Measurements from ENCODE around the gene SFT2D3.

The SFT2D3 gene

DNA sequence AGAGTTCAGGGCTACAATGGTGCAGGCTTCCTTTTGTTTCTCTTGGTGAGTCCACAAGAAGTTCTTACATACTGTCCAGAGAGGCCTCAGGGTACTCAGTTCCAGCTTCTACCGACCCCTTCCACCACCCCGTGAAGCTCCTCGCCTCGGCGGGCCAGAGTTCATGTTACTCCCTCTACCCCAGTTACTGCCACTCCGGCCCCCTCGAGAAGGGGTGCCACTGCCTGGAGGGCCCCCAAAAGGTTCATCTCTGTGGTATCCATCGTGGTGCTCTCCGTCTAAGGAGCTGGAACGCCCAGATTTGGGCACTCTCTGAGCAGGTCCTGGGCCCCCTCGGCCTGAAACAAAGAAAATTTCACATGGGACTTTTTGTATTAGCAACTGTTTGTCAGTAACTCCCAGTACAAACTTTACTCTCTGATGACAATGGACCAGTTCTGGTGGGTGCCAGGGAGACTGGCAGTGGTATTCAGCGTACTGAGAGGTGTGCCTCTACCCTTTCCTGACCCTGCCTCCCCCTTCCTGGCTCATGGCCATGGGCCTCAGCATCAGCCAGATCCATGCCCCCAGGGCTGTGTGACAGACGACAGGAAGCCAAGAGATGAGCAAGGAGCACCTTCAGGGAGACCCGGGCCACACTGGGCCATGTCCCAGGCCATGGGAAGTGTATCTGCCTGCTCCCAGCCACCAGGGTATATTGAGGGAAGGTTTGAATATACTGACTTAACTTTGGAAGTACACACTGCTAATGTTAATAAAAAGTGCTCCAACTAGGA is 5.1 kb downstream of the SFT2D3 start:
- no peak for DNase-seq (ENCODE audit: low read depth in 1 of 2, low spot score in 1 of 2)

DNA sequence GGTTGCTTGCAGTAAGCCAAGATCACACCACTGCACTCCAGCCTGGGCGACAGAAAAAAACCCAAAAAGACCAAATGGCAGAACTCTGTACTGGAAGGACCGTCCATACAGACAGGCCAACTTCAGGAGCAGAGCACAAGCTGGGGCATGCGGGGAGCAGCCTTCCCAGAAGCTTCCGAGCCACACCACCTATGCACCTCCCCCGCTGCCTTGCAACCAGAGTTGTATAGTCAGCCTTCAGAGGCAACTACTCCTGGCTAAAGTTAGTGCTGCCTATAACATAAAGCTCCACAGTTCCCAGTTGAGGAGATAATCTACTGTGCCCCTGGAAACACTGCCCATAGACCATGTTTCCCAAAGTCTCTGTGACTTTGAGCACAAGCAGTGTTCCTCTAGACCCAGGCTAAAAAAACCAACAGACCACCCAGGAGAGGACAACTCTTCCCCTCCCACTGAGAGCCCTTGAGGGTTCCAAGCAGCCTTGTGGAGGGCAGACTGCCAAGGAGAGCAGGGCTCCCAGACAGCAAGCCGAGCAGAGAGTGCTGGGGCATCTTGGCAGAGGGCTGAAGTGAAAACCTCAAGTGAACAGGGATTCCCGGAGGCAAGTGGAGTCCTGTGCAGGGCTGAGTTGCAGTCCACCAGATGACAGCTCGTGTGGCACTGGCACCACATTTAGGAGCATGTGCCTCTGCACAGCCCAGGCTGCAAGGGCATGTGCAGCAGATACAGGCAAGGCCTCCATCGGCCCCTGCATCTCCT is 6.8 kb downstream of the SFT2D3 start:
- DNase-seq (ENCODE audit: low read depth in 1 of 2, low spot score in 1 of 2): no peak

DNA sequence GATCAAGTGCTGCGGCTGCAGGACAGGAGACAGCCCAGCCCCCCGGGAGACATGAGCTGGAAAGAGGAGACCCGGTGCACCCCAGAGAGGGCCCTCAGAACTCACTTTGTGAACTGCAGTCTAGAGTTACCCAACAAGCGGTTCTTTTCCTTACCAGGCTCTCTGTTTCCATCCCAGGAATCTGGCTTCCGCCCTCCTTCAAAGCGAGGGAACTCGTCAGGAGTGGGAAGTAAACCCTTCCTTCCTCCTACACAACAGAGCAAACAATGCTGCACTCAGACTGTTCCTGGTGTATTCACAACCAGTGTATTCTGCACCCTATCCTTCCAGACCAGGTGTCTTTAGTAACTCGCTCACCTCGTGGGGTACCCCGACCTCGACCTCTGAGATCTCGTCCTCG is 8.0 kb downstream of the SFT2D3 start:
- DNase-seq (ENCODE audit: low read depth in 1 of 2, low spot score in 1 of 2): no peak

DNA sequence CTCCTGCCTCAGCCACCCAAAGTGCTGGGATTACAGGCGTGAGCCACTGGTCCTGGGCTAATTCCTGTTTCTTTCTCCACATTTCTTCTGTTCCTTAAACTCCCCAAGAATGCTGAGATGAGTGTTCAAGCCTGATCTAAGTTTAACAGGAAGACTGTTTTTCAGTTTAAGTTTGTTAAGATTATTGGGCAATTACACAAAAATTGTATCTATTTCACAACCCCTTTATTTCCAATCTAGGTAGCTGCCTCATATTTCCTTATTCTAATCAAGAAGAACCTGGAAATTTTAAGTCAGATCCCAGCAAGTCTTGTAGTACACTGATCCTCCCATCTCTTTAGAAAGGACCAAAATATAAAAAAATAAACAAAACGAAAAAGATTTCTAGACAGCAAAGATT is 11.7 kb downstream of the SFT2D3 start:
- no peak for DNase-seq (ENCODE audit: low read depth in 1 of 2, low spot score in 1 of 2)

DNA sequence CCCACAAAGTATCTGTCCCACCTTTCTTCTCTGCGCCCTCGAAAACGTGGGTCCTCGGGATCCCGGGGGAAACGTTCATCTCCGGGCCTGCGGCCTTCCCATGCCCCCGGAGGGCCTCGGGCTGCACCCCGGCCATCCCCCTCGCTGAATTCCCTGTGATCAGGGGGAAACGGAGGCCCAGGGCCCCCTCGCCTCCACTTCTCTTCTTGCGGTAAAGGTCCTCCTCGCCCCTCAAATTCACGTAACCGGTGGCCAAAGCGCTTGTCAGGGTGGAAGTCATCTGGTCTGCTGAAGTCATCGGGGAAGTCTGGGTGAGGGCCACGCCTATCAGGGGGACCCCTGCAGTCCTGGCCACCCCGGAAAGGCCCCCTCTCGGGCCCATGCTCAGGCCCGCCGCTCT is 12.3 kb downstream of the SFT2D3 start:
- DNase-seq (ENCODE audit: low read depth in 1 of 2, low spot score in 1 of 2): no peak

DNA sequence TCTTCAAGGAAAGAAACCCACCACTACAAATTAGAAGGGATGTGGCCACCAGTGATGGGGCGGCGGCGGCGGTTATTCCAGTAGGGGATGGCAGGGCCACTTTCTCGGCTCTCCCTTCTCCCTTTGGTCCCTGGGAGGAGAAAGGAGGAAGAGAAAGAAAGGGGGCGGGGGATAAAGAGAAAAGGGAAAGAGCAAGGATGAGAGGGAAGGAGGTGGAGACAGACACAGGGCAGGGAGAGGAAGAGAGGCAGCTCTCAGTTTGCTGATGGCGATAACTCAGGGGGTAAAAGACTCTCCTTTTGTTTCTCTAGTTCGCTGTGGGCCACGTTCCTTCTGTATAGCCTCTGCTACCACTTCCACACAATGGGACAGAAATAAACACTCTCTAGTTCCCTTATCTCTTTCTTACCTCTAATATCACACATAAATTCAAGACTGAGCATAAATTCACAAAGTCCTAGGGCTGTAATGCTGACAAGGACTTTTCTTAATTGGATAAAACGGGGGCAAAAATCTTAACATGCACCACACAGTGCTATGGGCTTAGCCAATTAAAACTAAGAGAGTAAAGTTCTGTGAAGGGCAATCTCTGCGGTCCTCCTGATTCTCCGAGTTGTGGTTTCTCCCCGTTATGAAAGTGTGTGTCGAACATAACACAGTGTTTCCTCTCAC is 14.6 kb downstream of the SFT2D3 start:
- DNase-seq (ENCODE audit: low read depth in 1 of 2, low spot score in 1 of 2): no peak

DNA sequence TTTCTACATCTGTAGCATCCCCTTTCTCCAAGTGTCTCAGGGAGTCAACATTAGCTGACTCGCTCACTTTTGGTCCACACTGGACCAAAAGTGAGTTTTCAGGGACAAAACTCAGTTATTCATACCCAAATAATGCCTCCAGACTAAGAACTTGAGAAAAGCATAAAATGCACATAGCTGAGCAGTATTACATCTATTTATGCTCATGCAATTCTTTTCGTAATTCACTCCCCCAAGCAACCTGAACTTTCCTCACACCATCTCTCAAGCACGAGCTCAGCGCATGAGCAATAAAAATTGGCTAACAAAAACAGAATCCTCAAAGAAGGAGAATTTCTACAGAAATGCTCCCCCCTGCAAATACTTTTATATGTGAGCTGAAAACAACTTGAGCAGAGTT is 17.0 kb downstream of the SFT2D3 start:
- DNase-seq (ENCODE audit: low read depth in 1 of 2, low spot score in 1 of 2): no peak

DNA sequence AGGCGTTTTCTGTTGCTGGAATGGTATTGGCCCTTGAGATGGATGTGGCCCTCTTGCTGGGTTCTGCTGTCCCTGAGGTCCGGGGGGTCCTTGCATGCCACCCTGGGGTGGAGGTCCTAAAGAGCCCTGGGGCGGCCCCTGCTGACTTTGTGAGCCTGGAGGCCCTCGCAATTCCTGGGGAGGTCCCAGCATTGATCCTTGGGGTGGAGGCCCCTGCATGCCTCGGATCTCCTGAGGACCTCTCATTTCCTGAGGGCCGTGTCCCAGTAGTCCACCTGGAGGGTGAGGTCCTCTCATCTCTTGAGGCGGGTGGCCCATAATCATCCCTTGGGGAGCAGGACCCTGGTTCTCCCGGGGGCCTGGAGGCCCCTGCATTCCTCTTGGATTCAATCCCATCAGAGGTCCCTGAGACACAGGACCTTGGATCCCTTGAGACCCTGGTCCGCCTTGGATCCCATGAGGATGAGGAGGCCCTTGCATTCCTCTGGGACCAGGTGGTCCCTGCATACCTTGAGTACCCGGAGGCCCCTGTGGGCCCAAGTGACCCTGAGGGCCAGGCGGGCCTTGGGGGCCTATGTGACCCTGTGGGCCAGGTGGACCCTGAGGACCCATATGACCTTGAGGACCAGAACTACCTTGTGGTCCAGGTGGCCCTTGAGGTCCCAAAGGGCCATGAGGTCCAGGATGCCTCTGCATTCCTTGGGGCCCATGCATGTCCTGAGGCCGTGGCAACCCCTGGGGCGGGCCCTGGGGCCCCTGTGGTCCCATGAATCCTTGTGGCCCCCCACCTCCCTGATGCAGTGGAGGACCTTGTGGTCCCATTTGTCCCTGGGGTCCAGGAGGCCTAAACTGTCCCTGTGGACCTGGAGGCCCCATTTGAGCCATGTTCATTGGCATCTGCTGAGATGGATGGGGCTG is 18.3 kb downstream of the SFT2D3 start:
- no peak for DNase-seq (ENCODE audit: low read depth in 1 of 2, low spot score in 1 of 2)

DNA sequence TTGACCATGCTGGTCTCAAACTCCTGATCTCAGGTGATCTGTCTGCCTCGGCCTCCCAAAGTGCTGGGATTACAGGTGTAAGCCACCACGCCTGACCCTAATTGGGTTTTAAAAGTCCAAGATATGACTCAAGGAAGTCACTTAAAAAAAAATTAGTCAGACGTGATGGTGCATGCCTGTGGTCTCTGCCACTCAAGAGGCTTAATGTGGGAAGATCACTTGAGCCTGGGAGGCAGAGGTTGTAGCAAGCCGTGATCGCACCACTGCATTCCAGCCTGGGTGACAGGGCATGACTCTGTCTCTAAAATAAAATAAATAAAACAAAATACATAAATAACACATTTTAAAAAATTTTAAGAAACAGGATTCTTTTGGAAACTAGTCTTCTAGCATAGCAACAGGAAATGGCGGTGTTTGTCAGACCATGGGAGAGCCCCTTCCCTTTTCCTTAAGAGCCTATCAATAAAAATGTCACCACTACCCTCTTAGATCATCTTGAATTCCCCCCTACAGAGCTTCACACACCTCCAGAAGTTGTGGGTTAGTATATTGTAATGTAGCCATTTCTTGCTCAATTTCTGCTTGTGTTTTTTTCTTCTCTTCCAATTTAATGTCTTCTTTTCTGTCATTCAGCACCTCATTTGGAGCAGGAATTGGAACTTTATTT is 20.1 kb downstream of the SFT2D3 start:
- no peak for DNase-seq (ENCODE audit: low read depth in 1 of 2, low spot score in 1 of 2)

DNA sequence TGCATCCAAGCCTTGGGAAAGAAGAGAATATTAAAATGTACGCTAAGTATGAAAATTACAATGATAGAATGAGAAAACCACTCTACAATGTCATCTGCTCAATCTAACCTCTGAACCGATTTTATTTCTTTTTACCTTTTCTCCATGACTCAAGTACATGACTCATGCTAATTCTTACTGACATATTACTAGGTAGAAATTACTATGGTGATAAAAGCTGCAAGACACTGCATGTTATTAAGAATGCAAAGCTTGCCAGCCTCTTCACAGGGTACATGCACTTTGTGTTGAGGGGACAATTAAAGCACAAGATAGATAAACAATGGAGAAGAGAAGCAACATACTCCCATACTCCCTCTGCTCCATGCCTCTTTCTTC is 20.7 kb downstream of the SFT2D3 start:
- DNase-seq (ENCODE audit: low read depth in 1 of 2, low spot score in 1 of 2): no peak

DNA sequence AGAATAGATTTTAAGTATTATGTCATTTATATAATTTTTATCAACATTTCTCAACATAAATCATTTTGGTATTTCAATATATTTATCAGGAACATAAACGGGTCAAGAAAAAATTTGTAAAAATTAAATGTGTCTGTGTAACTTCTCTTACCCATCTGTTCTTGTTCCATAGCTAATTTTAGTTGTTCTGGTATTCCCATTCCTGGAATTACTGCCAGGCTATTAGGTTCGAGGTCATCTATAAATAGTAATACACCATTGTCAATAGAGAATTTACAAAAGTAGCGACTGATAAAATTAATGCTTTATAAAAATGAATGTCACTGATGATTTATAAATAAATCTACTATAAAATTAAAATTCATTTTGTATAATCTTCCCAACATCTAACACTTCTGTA is 21.5 kb downstream of the SFT2D3 start:
- DNase-seq (ENCODE audit: low read depth in 1 of 2, low spot score in 1 of 2): no peak

DNA sequence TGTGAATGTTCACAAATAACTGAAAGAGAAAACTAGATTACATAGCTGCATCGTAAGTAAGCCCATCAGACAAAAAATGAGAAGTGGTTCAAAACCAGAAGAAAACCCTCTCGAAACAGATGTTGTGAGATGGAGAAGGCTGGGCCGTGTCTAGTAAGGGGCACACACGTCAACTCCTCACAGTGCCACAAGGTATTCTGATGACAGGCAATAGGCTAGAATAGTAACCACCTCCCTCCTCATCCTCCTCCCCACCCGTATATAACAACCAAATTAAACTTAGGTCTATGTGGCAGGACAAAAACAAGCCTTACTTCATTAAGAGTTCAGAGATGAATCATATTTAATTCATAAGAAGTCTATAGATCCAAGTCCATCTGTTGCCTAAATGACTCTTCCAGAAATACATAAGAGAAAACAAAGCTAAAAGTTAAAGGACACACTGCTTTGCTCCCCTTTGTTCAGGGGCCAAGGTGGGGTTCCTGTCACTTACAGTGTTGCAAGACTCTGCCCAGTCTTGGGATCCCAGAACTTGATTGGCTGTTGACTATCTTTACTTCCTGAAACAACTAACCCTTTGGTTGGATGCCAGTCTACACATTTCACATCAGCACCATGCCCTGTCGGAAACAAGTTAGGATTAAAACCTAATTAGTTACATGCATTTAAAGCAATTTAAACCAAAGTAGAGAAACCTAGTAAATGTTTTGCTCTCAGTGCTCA is 25.0 kb downstream of the SFT2D3 start:
- DNase-seq (ENCODE audit: low read depth in 1 of 2, low spot score in 1 of 2): no peak

DNA sequence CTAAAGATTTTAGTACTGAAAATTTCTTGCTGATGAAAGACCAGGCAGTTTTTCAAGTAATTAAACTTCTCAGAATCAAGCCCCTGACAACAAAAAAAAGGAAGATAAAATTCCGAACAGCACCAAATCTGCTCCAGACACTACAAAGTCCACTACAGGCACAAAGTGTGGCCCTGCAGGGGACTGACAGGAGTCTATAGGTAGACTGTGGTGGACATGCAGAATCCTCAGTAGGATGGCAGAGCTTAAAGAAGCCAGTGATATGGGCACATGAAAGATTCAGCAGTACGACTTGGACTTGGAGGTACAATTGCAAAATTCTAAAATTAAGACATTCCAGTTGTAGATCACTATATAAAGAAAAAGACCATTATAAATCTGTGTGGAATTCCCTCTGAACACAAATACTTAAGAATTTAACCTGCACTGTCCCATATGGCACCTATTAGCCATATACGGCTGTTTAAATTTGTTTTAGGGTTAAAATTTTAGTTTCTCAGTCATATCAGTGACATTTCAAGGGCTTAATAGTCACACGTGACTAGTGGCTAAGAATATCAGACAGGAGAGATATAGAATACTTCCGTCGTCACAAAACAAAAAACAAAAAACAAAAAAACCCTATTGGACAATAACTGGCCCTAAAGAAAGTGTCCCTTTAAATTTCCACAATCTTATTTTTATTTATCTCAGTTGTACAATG is 32.0 kb downstream of the SFT2D3 start:
- no peak for DNase-seq (ENCODE audit: low read depth in 1 of 2, low spot score in 1 of 2)

DNA sequence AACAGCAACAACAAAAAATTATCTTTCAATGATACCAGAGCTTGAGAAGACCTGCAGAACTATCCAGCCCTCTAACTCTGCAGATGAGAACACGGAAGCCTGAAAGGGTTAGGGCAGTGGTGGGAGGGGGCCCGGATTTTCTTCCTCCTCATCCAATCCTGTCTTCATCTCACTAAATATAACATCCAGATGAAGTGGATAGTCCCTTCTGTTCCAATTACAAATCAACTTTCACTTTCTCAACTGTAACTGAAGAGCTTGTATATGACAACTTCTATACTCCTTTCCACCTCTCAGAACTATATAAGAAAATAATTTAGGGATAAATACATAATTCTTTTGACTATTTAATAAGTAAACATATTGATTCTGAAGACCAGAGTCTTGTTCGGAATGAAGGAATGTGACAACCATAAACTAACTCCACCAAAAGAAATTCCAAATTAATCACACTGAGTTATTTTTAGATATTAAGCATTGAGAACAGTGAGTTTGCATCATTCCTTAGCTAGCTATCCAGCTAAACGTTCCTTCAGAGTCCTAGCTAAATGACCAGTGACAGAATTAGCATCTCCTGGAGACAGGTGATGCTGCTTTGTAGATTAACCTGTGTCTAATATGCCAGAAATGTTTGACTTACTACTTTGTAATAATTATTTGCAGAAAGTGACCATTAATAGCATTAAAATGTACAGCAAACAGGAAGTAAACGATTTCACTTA is 32.7 kb downstream of the SFT2D3 start:
- no peak for DNase-seq (ENCODE audit: low read depth in 1 of 2, low spot score in 1 of 2)

DNA sequence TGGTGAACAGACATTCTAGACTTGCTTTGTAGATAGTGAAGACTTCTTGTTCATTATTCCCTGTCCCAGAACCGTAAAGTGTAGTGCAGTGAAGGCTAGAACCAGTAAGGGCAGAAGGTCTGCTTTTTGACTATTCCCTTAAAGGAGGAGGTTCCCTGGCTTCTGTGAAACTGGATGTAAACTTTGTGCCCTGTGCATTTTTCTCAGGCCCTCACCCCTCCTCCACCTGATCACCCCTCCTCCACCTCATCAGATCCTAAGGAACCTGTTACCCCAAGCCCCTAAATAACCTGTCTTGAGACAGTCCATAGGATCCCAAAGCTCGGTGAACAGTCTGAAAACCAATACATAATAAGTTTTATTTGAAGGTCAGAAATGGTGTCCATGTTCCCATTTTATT is 33.7 kb downstream of the SFT2D3 start:
- DNase-seq (ENCODE audit: low read depth in 1 of 2, low spot score in 1 of 2): no peak

DNA sequence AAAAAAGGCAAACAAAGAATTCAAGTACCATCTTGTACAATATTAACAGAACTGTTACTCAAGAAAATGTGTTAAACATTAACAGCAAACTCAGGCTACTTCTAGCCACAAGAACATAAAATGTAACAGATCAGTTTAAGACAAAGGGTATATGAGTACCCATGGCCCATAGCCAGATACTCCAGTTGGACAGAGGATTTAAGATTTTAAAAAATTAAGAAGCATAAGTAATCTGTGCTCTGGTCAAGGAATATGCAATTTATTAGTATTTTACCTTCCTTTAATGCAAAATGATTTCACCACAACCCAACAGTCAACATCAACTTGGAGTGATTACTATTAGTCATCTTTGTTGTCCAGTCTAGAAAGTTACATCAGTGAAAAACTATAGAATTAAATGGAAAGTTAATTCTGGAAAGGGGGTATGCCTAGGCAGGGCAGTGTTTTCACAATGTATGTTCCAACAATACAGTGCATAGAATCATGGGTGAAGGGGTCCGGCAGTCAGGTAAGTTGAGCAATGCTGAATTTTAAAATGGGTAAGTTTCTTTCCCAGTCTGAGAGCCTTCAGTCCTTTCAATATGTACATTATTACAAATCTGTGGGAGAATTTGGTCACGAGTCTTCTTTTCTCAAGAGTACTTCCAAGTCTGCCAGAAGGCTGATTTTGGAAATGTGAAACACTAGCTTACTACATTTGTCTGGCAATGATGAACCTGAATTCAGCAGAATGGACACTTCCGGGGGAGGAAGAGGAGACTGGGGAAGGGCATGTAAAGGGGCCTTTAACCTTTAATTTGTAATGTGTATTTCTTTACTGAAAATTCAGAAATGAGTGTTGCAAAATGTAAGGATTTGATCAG is 34.5 kb downstream of the SFT2D3 start:
- DNase-seq (ENCODE audit: low read depth in 1 of 2, low spot score in 1 of 2): no peak

DNA sequence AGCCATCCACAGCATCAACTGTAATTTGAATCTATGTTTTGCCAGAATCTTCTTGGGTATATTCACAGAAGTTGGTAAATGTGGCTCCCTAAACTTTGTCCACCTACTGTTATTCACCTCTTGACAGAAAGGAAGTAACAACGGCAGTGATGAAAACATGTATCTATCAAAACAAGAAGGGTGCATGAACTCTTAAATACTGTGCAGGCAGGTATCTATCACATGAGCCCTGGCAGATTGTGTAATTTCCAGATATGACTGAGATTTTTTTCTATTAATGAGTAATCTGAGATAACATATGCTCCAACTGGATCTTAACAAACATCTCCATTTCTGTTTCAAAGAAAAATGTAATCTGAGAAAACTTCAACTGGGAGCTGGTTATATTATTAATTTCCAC is 36.6 kb downstream of the SFT2D3 start:
- DNase-seq (ENCODE audit: low read depth in 1 of 2, low spot score in 1 of 2): no peak

DNA sequence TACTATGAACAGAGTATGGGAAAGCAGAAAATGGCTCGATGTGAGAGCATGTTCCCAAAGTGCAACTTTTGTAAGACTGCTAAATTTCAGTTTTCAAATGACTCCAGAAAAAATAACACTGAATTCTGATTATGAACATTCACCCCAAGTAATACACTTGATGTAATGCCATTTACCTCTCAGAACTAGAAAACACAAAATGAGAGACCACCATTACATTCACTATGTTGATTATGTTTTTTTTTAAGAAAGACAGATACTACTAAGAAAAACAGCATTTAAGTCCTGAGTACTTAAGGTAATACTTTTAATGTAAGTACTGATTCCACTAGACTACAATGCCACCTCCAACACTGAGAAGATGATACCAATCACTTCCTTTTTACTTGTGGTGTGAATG is 38.5 kb downstream of the SFT2D3 start:
- no peak for DNase-seq (ENCODE audit: low read depth in 1 of 2, low spot score in 1 of 2)

Data from activated CD4-positive, alpha-beta T cell treated with anti-CD3 and anti-CD28 coated beads, Interleukin-2, amount 50 U/mL, for 24 hours (primary cell).